Karpas-422 (cell line): ENCODE data around the gene SLC24A3. TPM values are rescaled to one million over a fixed set of nuclear protein-coding genes. Genes with fewer than 3 reads are reported as not detected.
A peak's percentile ranks its signal among the peaks of the same experiment; 100 is the strongest.

Experiments used
- DNase-seq: peaks from one replicate; pipeline ENCODE4 v3.0.0-alpha.2; 2015
- H2AFZ ChIP-seq: fragments of 200-600 bp; sonication (generic); 2 replicates; pipeline ENCODE4 v1.6.1; 2014; ENCODE audit warnings: antibody characterized with exemption, low read length, mixed read lengths
- H3K27ac ChIP-seq: fragments of 200-600 bp; sonication (generic); 2 replicates; pipeline ENCODE4 v1.5.1; 2014; ENCODE audit warnings: mild to moderate bottlenecking, low read length, moderate library complexity
- H3K27me3 ChIP-seq: fragments of 200-600 bp; sonication (generic); 2 replicates; pipeline ENCODE4 v1.6.1; 2014; ENCODE audit warnings: low read length, mixed read lengths
- H3K36me3 ChIP-seq: fragments of 200-600 bp; sonication (generic); 2 replicates; pipeline ENCODE4 v1.6.1; 2014; ENCODE audit warnings: low read length, mixed read lengths; ENCODE audit not compliant: insufficient read depth
- H3K4me1 ChIP-seq: fragments of 200-600 bp; sonication (generic); 2 replicates; pipeline ENCODE4 v1.6.1; 2014; ENCODE audit warnings: mild to moderate bottlenecking, low read length, mixed read lengths
- H3K4me2 ChIP-seq: fragments of 200-600 bp; sonication (generic); 2 replicates; pipeline ENCODE4 v1.6.1; 2014; ENCODE audit warnings: low read length, low read depth, mild to moderate bottlenecking; ENCODE audit not compliant: poor library complexity, severe bottlenecking
- H3K4me3 ChIP-seq: fragments of 200-600 bp; sonication (generic); 2 replicates; pipeline ENCODE4 v1.5.1; 2014; ENCODE audit warnings: mild to moderate bottlenecking, antibody characterized with exemption, low read length, mixed read lengths
- H3K79me2 ChIP-seq: fragments of 200-600 bp; sonication (generic); 2 replicates; pipeline ENCODE4 v1.6.1; 2014; ENCODE audit warnings: mild to moderate bottlenecking, low read length, mixed read lengths
- H3K9ac ChIP-seq: fragments of 200-600 bp; sonication (generic); 2 replicates; pipeline ENCODE4 v1.6.0; 2014; ENCODE audit warnings: low read length
- H3K9me2 ChIP-seq: fragments of 200-600 bp; sonication (generic), shearing (Covaris generic); replicated peaks from 2 replicates; pipeline ENCODE4 v1.6.0; 2014; ENCODE audit warnings: mild to moderate bottlenecking, low read length, moderate library complexity; ENCODE audit not compliant: insufficient read depth
- H3K9me3 ChIP-seq: fragments of 300-700, 200-600 bp; sonication (generic); 2 replicates; pipeline ENCODE4 v1.6.1; 2014; ENCODE audit warnings: low read length, mixed read lengths
- H4K20me1 ChIP-seq: fragments of 200-600 bp; sonication (generic); 2 replicates; pipeline ENCODE4 v1.6.1; 2014; ENCODE audit warnings: mild to moderate bottlenecking, antibody characterized with exemption, low read length, low read depth; ENCODE audit not compliant: insufficient read depth
- total RNA-seq: library from RNA; depleted of rRNA; stranded (reverse); fragments of >200 nt; shearing (Covaris generic); gene quantifications from 2 replicates; pipeline ENCODE4 v1.2.3, GENCODE V29; 2014; ENCODE audit warnings: low replicate concordance

Gene SLC24A3
- total RNA-seq, 1 experiment from 2014 or later, result not detected

DNA sequence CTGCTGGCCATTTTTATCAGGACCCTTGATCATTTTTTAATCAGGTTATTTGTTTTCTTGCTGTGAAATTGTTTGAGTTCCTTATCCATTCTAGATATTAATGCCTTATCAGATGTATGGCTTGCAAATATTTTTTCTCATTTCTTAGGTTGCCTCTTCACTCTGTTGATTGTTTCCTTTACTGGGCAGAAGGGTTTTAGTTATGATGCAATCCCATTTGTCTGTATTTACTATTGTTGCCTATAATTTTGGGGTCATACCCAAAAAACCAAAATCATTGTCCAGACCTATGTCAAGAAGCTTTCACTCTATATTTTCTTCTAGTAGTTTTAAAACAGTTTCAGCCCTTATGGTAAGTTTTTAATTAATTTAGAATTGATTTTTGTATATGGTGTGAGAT is 172.5 kb downstream of the SLC24A3 start:
- Histone ChIP-seq H4K20me1 (no peaks in the 10 kb centered on the region), H3K9ac (no peak overlapping the region), H3K79me2 (no peaks in the 10 kb centered on the region), H3K9me3 (peaks cover 4% of the 10 kb centered on the region; the same call in 1 of the 2 replicates), H3K27me3 (no peaks in the 10 kb centered on the region), H3K4me3 (no peak overlapping the region), H3K36me3 (no peaks in the 10 kb centered on the region), H3K4me1 (no peaks in the 10 kb centered on the region), H3K4me2 (no peak overlapping the region), H2AFZ (no peak overlapping the region), H3K9me2 (no peaks in the 10 kb centered on the region), H3K27ac (no peak overlapping the region)
- DNase-seq, result no peak

DNA sequence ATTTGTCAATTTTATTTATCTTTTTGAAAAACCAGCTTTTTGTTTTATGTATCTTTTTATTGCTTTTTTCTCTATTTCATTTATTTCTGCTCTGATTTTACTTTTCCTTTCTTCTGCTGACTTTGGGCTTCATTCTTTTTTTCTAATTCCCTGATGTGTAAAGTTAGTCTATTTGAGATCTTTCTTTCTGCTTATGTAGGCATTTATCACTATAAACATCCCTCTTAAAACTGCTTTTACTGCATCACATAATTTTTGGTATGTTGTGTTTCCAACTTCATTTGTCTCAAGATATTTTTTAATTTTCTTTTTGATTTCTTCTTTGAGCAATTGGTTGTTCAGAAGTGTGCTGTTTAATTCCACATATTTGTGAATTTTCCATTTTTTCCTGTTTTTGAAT is 174.8 kb downstream of the SLC24A3 start:
- Histone ChIP-seq H3K36me3 (no peaks in the 10 kb centered on the region), H3K9me2 (no peaks in the 10 kb centered on the region), H3K27me3 (no peaks in the 10 kb centered on the region; the same call in 1 of the 2 replicates), H3K4me3 (no peak overlapping the region), H2AFZ (no peak overlapping the region), H3K27ac (no peak overlapping the region), H3K79me2 (no peaks in the 10 kb centered on the region), H3K9me3 (peaks cover 4% of the 10 kb centered on the region; the same call in 1 of the 2 replicates), H3K9ac (no peak overlapping the region), H3K4me1 (no peaks in the 10 kb centered on the region), H4K20me1 (no peaks in the 10 kb centered on the region), H3K4me2 (no peak overlapping the region)
- no peak for DNase-seq

DNA sequence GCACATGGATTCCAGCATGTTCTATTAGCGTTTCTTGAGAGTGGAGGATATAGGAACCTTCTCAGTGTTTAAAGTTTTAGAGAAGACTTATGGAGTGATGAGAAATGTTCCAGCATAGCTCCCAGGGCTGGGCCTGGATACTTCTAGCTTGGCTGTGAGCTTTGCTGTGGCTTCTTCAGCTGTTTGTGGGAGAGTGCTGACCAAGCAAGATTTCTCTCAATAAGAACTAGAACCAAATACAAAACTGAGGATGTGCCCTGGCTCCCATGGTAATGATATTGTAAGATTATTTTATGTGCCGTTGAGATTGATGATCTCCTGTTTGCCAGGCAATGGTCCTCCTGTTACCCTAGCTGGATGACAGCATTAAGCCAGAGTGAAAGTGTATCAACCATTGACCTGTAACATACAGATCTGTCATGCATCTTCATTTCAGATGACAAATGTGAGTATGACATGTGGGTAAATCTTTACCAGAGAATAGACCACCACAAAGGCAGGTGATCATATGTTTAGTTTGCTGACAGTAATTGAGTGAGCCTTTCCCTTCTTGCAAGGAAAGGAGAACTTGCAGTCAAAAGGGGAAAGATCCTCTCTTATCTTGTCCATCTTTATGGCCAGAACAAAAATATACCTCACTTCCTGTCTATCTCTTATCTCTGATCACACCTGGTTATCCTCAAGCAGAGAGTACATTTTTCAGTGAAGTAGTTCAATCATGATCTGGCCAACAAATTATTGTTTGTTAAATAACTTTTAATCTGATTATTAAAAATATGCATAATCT is 180.1 kb downstream of the SLC24A3 start:
- H3K4me2 ChIP-seq, result no peak overlapping the region
- no peak overlapping the region for H2AFZ ChIP-seq
- no peak for DNase-seq
- peaks cover 4% of the 10 kb centered on the region; the same call in 1 of the 2 replicates for H3K9me3 ChIP-seq
- no peaks in the 10 kb centered on the region for H3K9me2 ChIP-seq
- no peak overlapping the region for H3K4me3 ChIP-seq
- no peaks in the 10 kb centered on the region; the same call in 1 of the 2 replicates for H3K27me3 ChIP-seq
- no peaks in the 10 kb centered on the region for H3K79me2 ChIP-seq
- no peak overlapping the region for H3K9ac ChIP-seq
- no peaks in the 10 kb centered on the region for H3K4me1 ChIP-seq
- H3K27ac ChIP-seq, result no peak overlapping the region
- H4K20me1 ChIP-seq, result no peaks in the 10 kb centered on the region
- H3K36me3 ChIP-seq, result no peaks in the 10 kb centered on the region

DNA sequence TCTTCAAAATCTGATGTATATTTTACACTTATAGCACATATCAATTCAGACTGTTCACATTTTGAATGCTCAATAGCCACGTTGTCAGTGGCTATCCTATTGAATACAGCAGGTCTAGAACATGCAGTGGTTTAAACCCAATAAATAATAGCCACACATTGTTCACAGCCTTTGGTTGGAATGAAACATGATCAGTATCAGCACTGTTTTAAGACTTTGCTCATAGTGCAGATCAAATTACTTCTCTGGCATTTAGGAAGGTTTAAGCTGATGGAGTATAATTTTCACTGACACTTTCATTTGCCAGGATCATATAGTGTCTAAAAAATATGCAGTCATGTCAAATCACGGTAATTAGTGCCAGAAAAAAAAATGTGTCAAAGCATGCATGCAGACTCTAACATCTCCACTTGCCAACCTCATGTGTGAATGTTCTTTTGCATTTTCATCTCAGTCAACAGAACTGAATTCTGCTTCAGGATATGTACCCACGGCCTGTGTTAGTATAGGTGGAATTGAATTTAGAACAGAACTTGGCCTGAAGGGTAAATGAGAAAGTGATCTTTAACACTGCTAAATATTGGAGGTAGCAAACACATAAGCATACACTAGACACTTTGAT is 184.1 kb downstream of the SLC24A3 start:
- Histone ChIP-seq H3K4me1 (no peaks in the 10 kb centered on the region), H3K36me3 (no peaks in the 10 kb centered on the region), H4K20me1 (no peaks in the 10 kb centered on the region), H3K4me2 (no peak overlapping the region), H3K79me2 (no peaks in the 10 kb centered on the region), H3K4me3 (no peak overlapping the region), H3K9ac (no peak overlapping the region), H3K27ac (no peak overlapping the region), H3K27me3 (no peaks in the 10 kb centered on the region), H2AFZ (no peak overlapping the region), H3K9me2 (no peaks in the 10 kb centered on the region), H3K9me3 (peaks cover 7% of the 10 kb centered on the region; the same call in 1 of the 2 replicates)
- DNase-seq, result no peak

DNA sequence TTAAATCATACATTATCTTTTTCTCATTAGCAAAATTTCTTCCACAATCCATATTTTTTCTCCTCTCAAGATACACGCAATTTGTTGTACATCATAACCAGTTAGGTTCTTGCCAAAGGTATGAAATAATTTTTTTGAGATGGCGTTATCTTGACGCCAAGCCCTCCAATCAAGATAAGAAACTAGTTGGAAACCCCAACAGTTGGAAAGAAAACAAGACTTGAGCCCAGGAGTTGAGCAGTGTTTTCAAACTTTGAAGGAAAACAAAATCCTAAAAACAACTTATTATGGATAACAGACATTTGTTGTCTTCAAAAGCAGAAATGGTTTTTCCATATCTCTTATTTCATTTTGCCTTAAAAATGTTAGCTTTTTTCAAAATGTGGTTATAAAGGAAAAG is 184.8 kb downstream of the SLC24A3 start:
- Histone ChIP-seq H3K79me2 (no peaks in the 10 kb centered on the region), H3K27ac (no peak overlapping the region), H3K36me3 (no peaks in the 10 kb centered on the region), H3K4me2 (no peak overlapping the region), H3K4me3 (no peak overlapping the region), H3K9ac (no peak overlapping the region), H2AFZ (no peak overlapping the region), H3K9me3 (peaks cover 7% of the 10 kb centered on the region; the same call in 1 of the 2 replicates), H3K9me2 (no peaks in the 10 kb centered on the region), H3K4me1 (no peaks in the 10 kb centered on the region), H3K27me3 (no peaks in the 10 kb centered on the region), H4K20me1 (no peaks in the 10 kb centered on the region)
- no peak for DNase-seq

DNA sequence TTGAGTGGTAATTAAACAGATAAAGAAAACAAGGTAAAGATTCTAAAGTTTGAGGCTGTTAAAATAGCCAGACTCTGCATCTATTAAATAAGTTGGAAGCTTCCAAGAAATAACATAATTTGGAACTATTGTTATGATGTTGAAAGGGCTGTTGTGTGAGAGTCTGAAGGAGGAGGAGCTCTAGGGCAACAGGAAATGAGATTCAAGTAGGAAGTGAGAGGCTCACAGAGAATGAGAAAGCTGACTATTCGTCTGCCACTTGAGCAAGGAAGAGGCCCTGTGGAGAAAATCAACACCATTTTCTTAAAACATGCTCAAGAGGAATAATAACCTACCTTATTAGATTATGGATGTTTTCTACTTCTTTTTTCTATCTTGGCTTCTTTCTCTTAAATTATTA is 185.2 kb downstream of the SLC24A3 start:
- Histone ChIP-seq H2AFZ (no peak overlapping the region), H3K9ac (no peak overlapping the region), H3K4me2 (no peak overlapping the region), H3K27ac (no peak overlapping the region), H3K4me3 (no peak overlapping the region), H3K27me3 (no peaks in the 10 kb centered on the region), H3K79me2 (no peaks in the 10 kb centered on the region), H3K9me3 (peaks cover 7% of the 10 kb centered on the region; the same call in 1 of the 2 replicates), H4K20me1 (no peaks in the 10 kb centered on the region), H3K36me3 (no peaks in the 10 kb centered on the region), H3K4me1 (no peaks in the 10 kb centered on the region), H3K9me2 (no peaks in the 10 kb centered on the region)
- peak; percentile 47 for DNase-seq

DNA sequence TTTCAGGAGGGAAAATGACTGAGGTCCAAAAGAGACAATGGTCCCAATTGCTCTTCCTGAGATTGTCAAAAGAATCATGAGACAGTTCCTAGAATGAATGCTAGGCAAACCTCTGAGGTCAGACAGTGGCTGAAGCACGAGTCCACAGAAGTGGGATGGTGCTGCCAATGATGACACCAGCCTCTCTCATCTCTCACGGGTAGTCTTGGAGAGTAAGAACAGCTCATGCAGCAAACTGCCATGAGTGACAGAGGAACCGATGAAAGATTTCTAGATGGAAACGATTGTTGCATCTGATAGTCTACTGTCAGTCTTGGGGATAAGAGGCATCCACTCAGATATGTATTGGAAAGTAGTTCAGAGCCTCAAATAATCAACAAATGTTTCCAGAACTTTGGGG is 188.7 kb downstream of the SLC24A3 start:
- Histone ChIP-seq H3K36me3 (no peaks in the 10 kb centered on the region), H3K27me3 (no peaks in the 10 kb centered on the region), H3K9ac (no peak overlapping the region), H3K27ac (no peak overlapping the region), H3K4me3 (no peak overlapping the region), H3K4me1 (no peaks in the 10 kb centered on the region), H4K20me1 (no peaks in the 10 kb centered on the region), H3K9me2 (no peaks in the 10 kb centered on the region), H2AFZ (no peak overlapping the region), H3K4me2 (no peak overlapping the region), H3K79me2 (no peaks in the 10 kb centered on the region), H3K9me3 (peaks cover 7% of the 10 kb centered on the region; the same call in 1 of the 2 replicates)
- no peak for DNase-seq

DNA sequence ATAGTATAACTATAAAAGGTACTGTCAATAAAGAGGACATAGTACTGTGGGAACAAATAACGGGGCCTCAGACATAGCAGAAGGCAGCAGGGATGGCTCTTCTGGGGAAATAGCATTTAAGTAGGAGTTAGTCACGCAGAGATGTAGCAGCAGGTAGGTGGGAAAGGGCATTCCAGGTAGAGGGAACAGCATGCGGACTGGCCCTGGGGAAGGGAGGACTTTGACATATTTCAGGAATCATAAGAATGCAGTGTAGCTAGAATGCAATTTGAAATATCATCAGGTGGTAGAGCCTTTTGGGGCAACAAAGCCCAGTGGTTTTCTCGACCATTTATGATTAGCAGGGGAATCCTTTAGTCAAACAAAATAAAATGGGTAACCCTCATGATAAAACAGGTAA is 191.1 kb downstream of the SLC24A3 start:
- H4K20me1 ChIP-seq, result no peaks in the 10 kb centered on the region
- H3K4me1 ChIP-seq, result no peaks in the 10 kb centered on the region
- no peak overlapping the region for H3K9ac ChIP-seq
- H3K27ac ChIP-seq, result no peak overlapping the region
- H3K4me3 ChIP-seq, result no peak overlapping the region
- H3K36me3 ChIP-seq, result no peaks in the 10 kb centered on the region
- no peaks in the 10 kb centered on the region for H3K9me2 ChIP-seq
- no peak overlapping the region for H2AFZ ChIP-seq
- DNase-seq, result no peak
- peaks cover 4% of the 10 kb centered on the region; the same call in 1 of the 2 replicates for H3K9me3 ChIP-seq
- H3K79me2 ChIP-seq, result no peaks in the 10 kb centered on the region
- no peak overlapping the region for H3K4me2 ChIP-seq
- H3K27me3 ChIP-seq, result no peaks in the 10 kb centered on the region
